ENCODE results near the gene ZBTB26. TPM values are rescaled to one million over a fixed set of nuclear protein-coding genes. Genes with fewer than 3 reads are reported as not detected.

Gene ZBTB26
- total RNA-seq, 1 donor = 5.4 TPM

DNA sequence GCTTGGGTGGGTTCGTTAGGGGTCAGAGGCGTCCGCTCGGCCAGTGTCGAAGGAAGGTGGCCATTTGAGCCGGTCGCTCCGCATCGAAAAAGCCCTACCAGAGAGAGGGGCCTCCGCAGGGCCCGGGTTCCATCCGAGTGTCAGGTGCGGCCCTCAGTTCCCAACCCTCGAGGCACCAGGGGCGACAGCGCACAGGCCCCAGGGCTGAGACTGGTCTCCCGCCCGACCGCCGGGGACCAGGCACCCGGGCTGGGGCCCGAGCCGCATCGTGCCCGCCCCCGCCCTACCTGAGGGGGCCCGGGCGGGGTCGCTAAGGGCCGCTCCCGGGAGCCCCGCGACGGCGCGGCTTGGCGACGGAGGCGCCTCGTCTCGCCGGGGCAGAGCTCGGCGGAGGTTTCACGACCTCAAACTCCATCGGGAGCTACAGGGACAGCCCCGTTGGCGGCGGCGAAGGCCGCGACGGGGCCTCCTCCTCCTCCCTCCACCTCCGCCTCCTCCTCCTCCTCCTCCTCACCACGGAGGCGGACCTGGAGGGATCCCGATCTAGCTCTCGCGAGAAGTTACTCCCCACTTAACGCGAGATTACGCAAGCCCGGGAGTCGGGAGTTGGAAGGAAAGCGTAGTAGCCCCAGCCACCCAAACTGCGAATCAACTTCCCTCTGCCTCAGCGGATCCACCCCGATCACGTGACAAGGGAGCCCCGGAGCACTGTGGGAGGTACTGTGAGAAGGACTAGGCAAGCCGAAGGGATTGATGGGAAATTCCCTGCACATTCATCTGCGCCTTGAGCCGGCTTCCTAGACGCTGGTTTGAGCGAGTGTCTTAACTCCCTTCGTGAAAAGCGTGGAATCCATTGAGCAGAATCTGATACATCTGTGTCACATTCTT lies 26.2 kb downstream of the ZBTB26 start, which contains the start of gene RC3H2:
TSS of gene RC3H2 (minus strand) at position 537 of the 888 bp plus-strand sequence. CDS start 7,850 bp downstream, outside the sequence.
- H3K27ac ChIP-seq (ENCODE audit: low read depth, low read length) = peak within 1 kb of the TSS; percentile 93
- H3K4me2 ChIP-seq (ENCODE audit: insufficient read depth, low read length) = peak within 1 kb of the TSS; percentile 74
- H2AFZ ChIP-seq (ENCODE audit: low read length) = peak within 1 kb of the TSS; percentile 86
- peaks cover 8% of the 10 kb centered on the region for H4K20me1 ChIP-seq (ENCODE audit: insufficient read depth, low read length)
- no peaks in the 10 kb centered on the region for H3K9me3 ChIP-seq (ENCODE audit: low read depth, low read length)
- peaks cover 58% of the 10 kb centered on the region for H3K79me2 ChIP-seq (ENCODE audit: insufficient read depth, low read length)
- DNase-seq (ENCODE audit: insufficient read length, low spot score, missing footprints) = peak; percentile 96
- peaks cover 22% of the 10 kb centered on the region for H3K4me1 ChIP-seq (ENCODE audit: insufficient read depth, low read length)
- H3K4me3 ChIP-seq (ENCODE audit: insufficient read depth, low read length) = peak within 1 kb of the TSS; percentile 93
- no peaks in the 10 kb centered on the region for H3K27me3 ChIP-seq (ENCODE audit: insufficient read depth, low read length)
- TF ChIP-seq, protein P1, sequence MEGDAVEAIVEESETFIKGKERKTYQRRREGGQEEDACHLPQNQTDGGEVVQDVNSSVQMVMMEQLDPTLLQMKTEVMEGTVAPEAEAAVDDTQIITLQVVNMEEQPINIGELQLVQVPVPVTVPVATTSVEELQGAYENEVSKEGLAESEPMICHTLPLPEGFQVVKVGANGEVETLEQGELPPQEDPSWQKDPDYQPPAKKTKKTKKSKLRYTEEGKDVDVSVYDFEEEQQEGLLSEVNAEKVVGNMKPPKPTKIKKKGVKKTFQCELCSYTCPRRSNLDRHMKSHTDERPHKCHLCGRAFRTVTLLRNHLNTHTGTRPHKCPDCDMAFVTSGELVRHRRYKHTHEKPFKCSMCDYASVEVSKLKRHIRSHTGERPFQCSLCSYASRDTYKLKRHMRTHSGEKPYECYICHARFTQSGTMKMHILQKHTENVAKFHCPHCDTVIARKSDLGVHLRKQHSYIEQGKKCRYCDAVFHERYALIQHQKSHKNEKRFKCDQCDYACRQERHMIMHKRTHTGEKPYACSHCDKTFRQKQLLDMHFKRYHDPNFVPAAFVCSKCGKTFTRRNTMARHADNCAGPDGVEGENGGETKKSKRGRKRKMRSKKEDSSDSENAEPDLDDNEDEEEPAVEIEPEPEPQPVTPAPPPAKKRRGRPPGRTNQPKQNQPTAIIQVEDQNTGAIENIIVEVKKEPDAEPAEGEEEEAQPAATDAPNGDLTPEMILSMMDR (IDR thresholded peaks at IDR 0.05; ENCODE audit: extremely low read depth, low read depth, low read length) = no peak
- H3K36me3 ChIP-seq (ENCODE audit: insufficient read depth, low read length) = peaks cover 10% of the 10 kb centered on the region

DNA sequence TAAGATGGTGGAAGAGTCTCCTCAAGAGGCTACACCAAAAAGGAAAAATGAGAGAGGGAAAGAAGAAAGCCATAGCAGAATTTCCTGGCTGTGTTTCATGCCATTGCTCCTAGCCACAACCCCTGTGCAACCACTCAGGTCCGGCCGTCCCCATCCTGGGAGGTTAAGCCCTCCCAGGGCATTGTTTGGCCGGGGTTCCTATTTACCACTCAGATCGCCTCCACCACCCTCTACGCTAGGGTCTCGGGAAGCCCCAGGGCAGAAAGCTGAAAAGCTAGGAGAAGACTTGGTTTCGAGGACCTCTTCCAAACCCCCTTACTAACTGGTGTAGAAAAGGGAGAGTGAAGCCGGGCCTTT lies 26.9 kb downstream of the ZBTB26 start:
- peak overlapping the region; percentile 86 for H2AFZ ChIP-seq (ENCODE audit: low read length)
- H3K27me3 ChIP-seq (ENCODE audit: insufficient read depth, low read length) = no peaks in the 10 kb centered on the region
- DNase-seq (ENCODE audit: insufficient read length, low spot score, missing footprints) = peak; percentile 52
- peaks cover 4% of the 10 kb centered on the region for H3K36me3 ChIP-seq (ENCODE audit: insufficient read depth, low read length)
- peak overlapping the region; percentile 74 for H3K4me2 ChIP-seq (ENCODE audit: insufficient read depth, low read length)
- peaks cover 61% of the 10 kb centered on the region for H3K79me2 ChIP-seq (ENCODE audit: insufficient read depth, low read length)
- TF ChIP-seq, protein P1 (IDR thresholded peaks at IDR 0.05; ENCODE audit: extremely low read depth, low read depth, low read length) = no peak
- peak overlapping the region; percentile 93 for H3K4me3 ChIP-seq (ENCODE audit: insufficient read depth, low read length)
- H3K4me1 ChIP-seq (ENCODE audit: insufficient read depth, low read length) = peaks cover 22% of the 10 kb centered on the region
- H4K20me1 ChIP-seq (ENCODE audit: insufficient read depth, low read length) = peaks cover 12% of the 10 kb centered on the region
- H3K9me3 ChIP-seq (ENCODE audit: low read depth, low read length) = no peaks in the 10 kb centered on the region
- peak overlapping the region; percentile 93 for H3K27ac ChIP-seq (ENCODE audit: low read depth, low read length)

DNA sequence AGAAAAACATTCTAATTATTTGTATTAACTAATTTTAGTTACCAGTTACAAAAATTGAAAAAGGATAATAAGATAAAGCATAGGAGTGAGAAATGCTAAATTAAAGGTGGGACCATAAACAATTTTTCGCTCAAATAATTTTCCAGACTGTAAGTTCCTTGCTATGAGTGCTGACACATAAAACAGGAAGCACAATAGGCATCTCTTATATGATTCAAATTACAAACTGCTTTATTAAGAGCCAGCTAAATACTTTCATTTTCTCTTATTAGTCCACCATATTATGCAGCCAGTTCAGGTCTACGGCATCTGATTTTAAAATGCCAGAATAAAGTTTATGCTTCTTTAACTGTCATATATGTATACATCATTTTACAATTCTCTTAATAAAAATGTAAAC lies 30.5 kb downstream of the ZBTB26 start:
- TF ChIP-seq, protein P1 (IDR thresholded peaks at IDR 0.05; ENCODE audit: extremely low read depth, low read depth, low read length) = no peak
- H3K27me3 ChIP-seq (ENCODE audit: insufficient read depth, low read length) = no peaks in the 10 kb centered on the region
- H3K27ac ChIP-seq (ENCODE audit: low read depth, low read length) = peak overlapping the region; percentile 30
- H3K36me3 ChIP-seq (ENCODE audit: insufficient read depth, low read length) = peaks cover 22% of the 10 kb centered on the region
- no peak overlapping the region for H3K4me3 ChIP-seq (ENCODE audit: insufficient read depth, low read length)
- H2AFZ ChIP-seq (ENCODE audit: low read length) = no peak overlapping the region
- H4K20me1 ChIP-seq (ENCODE audit: insufficient read depth, low read length) = peaks cover 26% of the 10 kb centered on the region
- H3K9me3 ChIP-seq (ENCODE audit: low read depth, low read length) = no peaks in the 10 kb centered on the region
- H3K4me1 ChIP-seq (ENCODE audit: insufficient read depth, low read length) = peaks cover 24% of the 10 kb centered on the region
- H3K79me2 ChIP-seq (ENCODE audit: insufficient read depth, low read length) = peaks cover 93% of the 10 kb centered on the region
- no peak for DNase-seq (ENCODE audit: insufficient read length, low spot score, missing footprints)
- peak overlapping the region; percentile 70 for H3K4me2 ChIP-seq (ENCODE audit: insufficient read depth, low read length)

DNA sequence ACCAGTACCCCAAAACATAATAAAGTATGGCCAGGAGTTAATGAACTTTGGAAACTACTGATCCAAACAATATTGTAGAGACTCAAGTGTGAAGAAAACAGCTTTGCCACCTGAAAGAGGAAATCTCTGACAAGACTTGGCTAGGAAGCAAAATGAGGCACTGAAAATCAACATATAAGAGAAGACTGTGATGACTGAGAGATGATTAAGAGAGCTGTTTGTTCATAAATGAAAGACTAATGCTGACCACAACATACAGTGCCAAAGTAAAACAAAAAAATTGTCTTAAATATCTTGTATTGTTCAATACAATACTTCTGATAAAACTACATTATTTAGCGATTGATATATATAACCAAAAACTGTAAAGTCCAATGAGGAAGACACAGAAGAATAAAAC lies 33.3 kb downstream of the ZBTB26 start:
- H2AFZ ChIP-seq (ENCODE audit: low read length) = no peak overlapping the region
- H3K27ac ChIP-seq (ENCODE audit: low read depth, low read length) = peak overlapping the region; percentile 36
- H4K20me1 ChIP-seq (ENCODE audit: insufficient read depth, low read length) = peaks cover 41% of the 10 kb centered on the region
- no peak overlapping the region for H3K4me3 ChIP-seq (ENCODE audit: insufficient read depth, low read length)
- peak; percentile 82 for DNase-seq (ENCODE audit: insufficient read length, low spot score, missing footprints)
- no peaks in the 10 kb centered on the region for H3K27me3 ChIP-seq (ENCODE audit: insufficient read depth, low read length)
- H3K4me2 ChIP-seq (ENCODE audit: insufficient read depth, low read length) = no peak overlapping the region
- peaks cover 41% of the 10 kb centered on the region for H3K36me3 ChIP-seq (ENCODE audit: insufficient read depth, low read length)
- peaks cover 97% of the 10 kb centered on the region for H3K79me2 ChIP-seq (ENCODE audit: insufficient read depth, low read length)
- TF ChIP-seq, protein P1 (IDR thresholded peaks at IDR 0.05; ENCODE audit: extremely low read depth, low read depth, low read length) = no peak
- H3K9me3 ChIP-seq (ENCODE audit: low read depth, low read length) = no peaks in the 10 kb centered on the region
- H3K4me1 ChIP-seq (ENCODE audit: insufficient read depth, low read length) = peaks cover 16% of the 10 kb centered on the region
